ENCODE measurements around the gene VSTM4.

Gene VSTM4

DNA sequence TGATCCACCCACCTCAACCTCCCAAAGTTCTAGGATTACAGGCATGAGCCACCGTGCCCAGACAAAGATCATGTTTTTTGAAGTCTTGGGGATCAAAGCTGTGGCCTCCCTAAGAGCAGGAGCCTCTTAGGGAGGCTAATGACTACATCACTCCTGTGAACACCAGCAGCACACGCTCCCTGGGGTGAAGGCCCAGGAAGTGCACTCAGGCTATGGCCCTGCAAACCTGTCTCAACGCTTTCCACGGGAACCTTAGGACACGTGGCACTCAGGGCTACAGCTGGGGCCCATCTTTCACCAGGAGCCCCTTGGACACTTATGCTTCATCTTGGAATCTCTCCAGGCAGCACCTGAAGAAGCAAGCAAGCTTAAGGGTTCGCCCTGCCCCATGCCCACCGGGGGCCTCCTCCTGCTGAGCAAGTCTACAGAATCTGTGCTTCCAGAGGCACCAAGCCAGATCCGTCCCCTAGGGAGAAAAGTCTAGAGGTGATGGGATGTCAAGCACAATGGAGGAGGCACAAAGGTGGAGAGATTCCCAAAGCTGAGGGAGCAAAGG, 18.4 kb downstream of the VSTM4 start:
- H3K4me1 Mint-ChIP-seq (ENCODE audit: low read depth): no peaks in the 10 kb centered on the region
- H3K9me3 Mint-ChIP-seq (ENCODE audit: low read depth): no peaks in the 10 kb centered on the region
- no peak overlapping the region for H3K4me3 Mint-ChIP-seq
- H3K27me3 Mint-ChIP-seq: peaks cover 2% of the 10 kb centered on the region
- H3K27ac Mint-ChIP-seq: no peak overlapping the region
- no peaks in the 10 kb centered on the region for H3K36me3 Mint-ChIP-seq

GRCh38 chr10:49094646-49095045, 20.7 kb downstream of the VSTM4 start:
- Mint-ChIP-seq H3K4me3 (no peak overlapping the region), H3K27ac (no peak overlapping the region), H3K9me3 (ENCODE audit: low read depth) (no peaks in the 10 kb centered on the region), H3K36me3 (no peaks in the 10 kb centered on the region), H3K27me3 (no peaks in the 10 kb centered on the region), H3K4me1 (ENCODE audit: low read depth) (no peaks in the 10 kb centered on the region)

DNA sequence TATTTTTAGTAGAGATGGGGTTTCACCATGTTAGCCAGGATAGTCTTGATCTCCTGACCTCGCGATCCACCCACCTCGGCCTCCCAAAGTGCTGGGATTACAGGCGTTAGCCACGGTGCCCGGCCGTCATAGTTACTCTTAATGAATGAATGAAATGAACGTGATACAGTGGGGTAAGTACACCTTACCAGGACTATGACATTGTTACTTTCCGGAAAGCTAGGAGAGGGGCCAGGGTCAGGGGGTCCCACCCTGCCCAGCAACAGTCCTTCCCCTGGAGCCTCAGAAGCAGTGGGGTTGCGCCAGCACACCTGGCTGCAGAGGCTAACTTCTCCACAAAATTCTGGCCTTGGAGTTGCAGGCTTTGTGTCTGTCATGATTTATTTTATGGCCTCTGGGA, 21.4 kb downstream of the VSTM4 start:
- no peak overlapping the region for H3K4me3 Mint-ChIP-seq
- H3K9me3 Mint-ChIP-seq (ENCODE audit: low read depth): no peaks in the 10 kb centered on the region
- H3K27me3 Mint-ChIP-seq: no peaks in the 10 kb centered on the region
- H3K27ac Mint-ChIP-seq: no peak overlapping the region
- H3K36me3 Mint-ChIP-seq: no peaks in the 10 kb centered on the region
- H3K4me1 Mint-ChIP-seq (ENCODE audit: low read depth): no peaks in the 10 kb centered on the region

GRCh38 chr10:49092477-49092876, 22.8 kb downstream of the VSTM4 start:
- Mint-ChIP-seq H3K4me1 (ENCODE audit: low read depth) (no peaks in the 10 kb centered on the region), H3K27ac (no peak overlapping the region), H3K4me3 (no peak overlapping the region), H3K9me3 (ENCODE audit: low read depth) (peaks cover 2% of the 10 kb centered on the region), H3K36me3 (no peaks in the 10 kb centered on the region), H3K27me3 (no peaks in the 10 kb centered on the region)

DNA sequence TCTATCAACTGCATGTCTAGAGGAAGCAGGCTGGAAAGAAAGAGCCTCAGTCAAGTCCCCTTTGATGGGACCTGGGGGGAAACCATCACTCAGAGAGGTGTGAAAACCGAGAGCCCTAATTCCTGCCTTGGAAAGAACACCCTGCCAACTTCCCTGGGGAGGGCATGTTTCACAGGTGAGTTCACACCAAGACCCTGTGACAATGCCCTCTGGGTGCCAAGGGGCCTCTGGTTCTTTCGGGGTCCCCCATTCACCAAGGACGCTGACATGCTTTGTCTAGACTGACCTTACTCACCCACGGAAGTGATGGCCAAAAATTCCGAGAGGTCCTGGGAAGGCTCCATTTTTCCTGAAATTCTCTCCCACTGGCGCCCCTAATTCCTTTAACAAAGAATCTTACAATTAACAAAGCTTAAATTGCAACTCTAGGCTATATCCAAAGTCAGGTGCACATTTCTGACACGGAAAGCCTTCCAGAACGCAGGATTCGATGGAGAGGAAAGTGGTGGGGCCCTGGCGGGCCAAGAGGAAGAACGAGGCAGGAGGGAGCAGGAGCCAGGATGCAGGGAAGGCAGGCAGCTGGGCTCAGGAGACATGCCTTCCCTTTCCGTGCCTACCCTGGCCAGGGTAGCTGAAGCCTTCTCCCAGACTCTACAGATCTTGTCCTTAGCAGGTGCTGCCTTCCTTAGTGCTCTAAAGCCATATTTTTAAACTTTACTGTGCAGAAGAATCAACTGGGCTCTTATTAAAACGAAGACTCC, 23.7 kb downstream of the VSTM4 start:
- Mint-ChIP-seq H3K9me3 (ENCODE audit: low read depth) (peaks cover 10% of the 10 kb centered on the region), H3K36me3 (no peaks in the 10 kb centered on the region), H3K27me3 (no peaks in the 10 kb centered on the region), H3K4me1 (ENCODE audit: low read depth) (no peaks in the 10 kb centered on the region), H3K4me3 (no peak overlapping the region), H3K27ac (no peak overlapping the region)

DNA sequence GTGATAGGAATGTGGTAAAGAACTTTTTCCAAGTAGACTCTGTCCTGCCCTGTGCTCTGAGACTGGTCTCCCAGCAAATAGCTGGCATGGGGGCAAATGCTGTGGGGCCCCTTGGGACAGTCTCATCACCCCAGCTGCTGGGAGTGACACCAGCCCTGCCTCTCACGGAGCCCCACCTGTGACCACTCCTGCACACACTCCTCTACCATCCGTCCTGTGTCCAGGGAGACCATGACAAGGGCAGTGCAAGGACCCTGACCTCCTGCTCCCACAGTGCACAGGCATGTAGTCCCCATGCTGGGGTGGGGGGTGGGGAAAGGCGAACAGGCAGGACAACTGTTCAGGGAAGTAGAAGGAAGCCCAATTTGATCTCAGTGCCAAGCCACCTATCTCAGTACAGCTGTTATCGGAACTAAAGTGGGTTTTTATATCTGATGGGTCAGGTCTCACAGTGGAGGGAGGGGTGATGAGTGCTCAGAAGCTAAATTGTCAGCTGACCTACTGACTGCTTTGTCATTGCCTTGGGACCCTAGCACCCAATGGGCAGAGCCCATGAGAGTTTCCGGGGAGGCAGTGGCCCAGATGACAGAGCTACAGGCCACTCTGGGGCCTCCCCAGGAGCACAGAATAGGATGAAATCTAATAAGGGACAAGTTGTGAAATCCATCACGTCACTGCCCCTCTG, 24.5 kb downstream of the VSTM4 start:
- H3K27me3 Mint-ChIP-seq: no peaks in the 10 kb centered on the region
- no peak overlapping the region for H3K4me3 Mint-ChIP-seq
- H3K36me3 Mint-ChIP-seq: no peaks in the 10 kb centered on the region
- H3K9me3 Mint-ChIP-seq (ENCODE audit: low read depth): peaks cover 14% of the 10 kb centered on the region
- H3K27ac Mint-ChIP-seq: no peak overlapping the region
- no peaks in the 10 kb centered on the region for H3K4me1 Mint-ChIP-seq (ENCODE audit: low read depth)

DNA sequence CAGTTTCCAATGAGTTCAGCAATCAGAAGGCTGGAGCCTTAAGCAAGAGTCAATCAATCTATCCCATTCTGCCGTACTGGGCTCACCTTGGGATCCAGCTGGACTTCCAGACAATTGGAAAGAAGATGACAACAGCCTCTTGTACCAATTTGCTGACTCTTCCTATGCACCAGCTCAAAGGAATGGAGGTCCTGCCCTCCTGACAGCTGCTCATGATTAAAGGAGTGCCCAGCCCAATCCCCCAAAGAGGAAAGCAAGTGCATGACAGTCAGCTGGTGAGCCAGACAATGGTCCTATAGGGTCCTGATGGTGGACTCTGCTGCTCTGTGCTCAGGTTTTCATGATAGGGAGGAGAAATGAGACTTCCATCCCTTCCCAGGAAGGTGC, 25.1 kb downstream of the VSTM4 start:
- no peak overlapping the region for H3K27ac Mint-ChIP-seq
- H3K4me3 Mint-ChIP-seq: no peak overlapping the region
- H3K27me3 Mint-ChIP-seq: no peaks in the 10 kb centered on the region
- no peaks in the 10 kb centered on the region for H3K36me3 Mint-ChIP-seq
- H3K9me3 Mint-ChIP-seq (ENCODE audit: low read depth): peaks cover 14% of the 10 kb centered on the region
- H3K4me1 Mint-ChIP-seq (ENCODE audit: low read depth): no peaks in the 10 kb centered on the region

GRCh38 chr10:49089557-49090188, 25.6 kb downstream of the VSTM4 start:
- no peak overlapping the region for H3K4me3 Mint-ChIP-seq
- peaks cover 14% of the 10 kb centered on the region for H3K9me3 Mint-ChIP-seq (ENCODE audit: low read depth)
- no peaks in the 10 kb centered on the region for H3K4me1 Mint-ChIP-seq (ENCODE audit: low read depth)
- no peaks in the 10 kb centered on the region for H3K36me3 Mint-ChIP-seq
- no peak overlapping the region for H3K27ac Mint-ChIP-seq
- no peaks in the 10 kb centered on the region for H3K27me3 Mint-ChIP-seq

GRCh38 chr10:49089152-49089551, 26.2 kb downstream of the VSTM4 start:
- Mint-ChIP-seq H3K27ac (no peak overlapping the region), H3K4me3 (no peak overlapping the region), H3K36me3 (no peaks in the 10 kb centered on the region), H3K9me3 (ENCODE audit: low read depth) (peaks cover 14% of the 10 kb centered on the region), H3K27me3 (no peaks in the 10 kb centered on the region), H3K4me1 (ENCODE audit: low read depth) (no peaks in the 10 kb centered on the region)

DNA sequence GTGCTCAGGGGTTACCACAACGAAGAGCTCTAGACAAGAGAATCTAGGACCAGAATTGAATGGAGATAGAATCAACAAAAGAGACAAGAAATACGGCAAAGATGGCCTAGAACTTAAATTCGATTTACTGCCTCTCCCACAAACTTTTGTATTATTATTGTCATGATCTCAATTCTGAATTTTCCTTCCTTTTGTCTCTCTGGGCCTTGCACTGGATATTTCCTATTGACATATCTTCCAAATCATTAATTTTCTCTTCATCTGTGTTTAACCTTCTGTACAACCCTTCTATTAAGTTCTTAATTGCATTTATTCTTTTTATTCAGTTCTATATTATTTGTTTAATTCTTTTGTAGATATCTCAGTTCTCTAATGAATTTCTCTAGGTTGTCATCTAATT, 28.4 kb downstream of the VSTM4 start:
- Mint-ChIP-seq H3K4me1 (ENCODE audit: low read depth) (no peaks in the 10 kb centered on the region), H3K27me3 (no peaks in the 10 kb centered on the region), H3K9me3 (ENCODE audit: low read depth) (peaks cover 14% of the 10 kb centered on the region), H3K4me3 (no peak overlapping the region), H3K27ac (no peak overlapping the region), H3K36me3 (no peaks in the 10 kb centered on the region)

GRCh38 chr10:49083261-49083660, 32.1 kb downstream of the VSTM4 start:
- H3K4me1 Mint-ChIP-seq (ENCODE audit: low read depth): no peaks in the 10 kb centered on the region
- H3K27me3 Mint-ChIP-seq: no peaks in the 10 kb centered on the region
- H3K4me3 Mint-ChIP-seq: no peak overlapping the region
- no peaks in the 10 kb centered on the region for H3K36me3 Mint-ChIP-seq
- peaks cover 14% of the 10 kb centered on the region for H3K9me3 Mint-ChIP-seq (ENCODE audit: low read depth)
- no peak overlapping the region for H3K27ac Mint-ChIP-seq

DNA sequence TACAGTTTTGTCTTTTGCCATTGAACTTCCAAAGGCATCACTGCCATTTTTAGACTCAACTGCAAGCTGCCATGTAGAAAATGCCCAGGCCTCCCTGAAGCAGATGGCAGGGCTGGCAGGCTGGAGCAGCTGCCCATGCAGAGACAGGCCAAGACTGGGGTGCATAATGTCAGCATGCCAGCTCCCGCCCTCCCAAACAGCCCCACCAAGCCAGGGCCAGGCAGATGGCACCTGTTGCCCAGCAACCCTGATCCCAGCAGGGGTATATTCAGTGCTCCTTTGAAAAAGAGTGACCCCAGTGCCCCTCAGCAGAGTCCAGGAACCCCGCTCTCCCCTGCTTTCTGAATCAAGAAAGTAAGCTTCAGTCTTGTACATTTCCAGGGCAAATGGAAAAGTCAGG, 32.6 kb downstream of the VSTM4 start:
- H3K27me3 Mint-ChIP-seq: no peaks in the 10 kb centered on the region
- H3K27ac Mint-ChIP-seq: no peak overlapping the region
- H3K36me3 Mint-ChIP-seq: no peaks in the 10 kb centered on the region
- H3K9me3 Mint-ChIP-seq (ENCODE audit: low read depth): peaks cover 14% of the 10 kb centered on the region
- H3K4me1 Mint-ChIP-seq (ENCODE audit: low read depth): no peaks in the 10 kb centered on the region
- H3K4me3 Mint-ChIP-seq: no peak overlapping the region

DNA sequence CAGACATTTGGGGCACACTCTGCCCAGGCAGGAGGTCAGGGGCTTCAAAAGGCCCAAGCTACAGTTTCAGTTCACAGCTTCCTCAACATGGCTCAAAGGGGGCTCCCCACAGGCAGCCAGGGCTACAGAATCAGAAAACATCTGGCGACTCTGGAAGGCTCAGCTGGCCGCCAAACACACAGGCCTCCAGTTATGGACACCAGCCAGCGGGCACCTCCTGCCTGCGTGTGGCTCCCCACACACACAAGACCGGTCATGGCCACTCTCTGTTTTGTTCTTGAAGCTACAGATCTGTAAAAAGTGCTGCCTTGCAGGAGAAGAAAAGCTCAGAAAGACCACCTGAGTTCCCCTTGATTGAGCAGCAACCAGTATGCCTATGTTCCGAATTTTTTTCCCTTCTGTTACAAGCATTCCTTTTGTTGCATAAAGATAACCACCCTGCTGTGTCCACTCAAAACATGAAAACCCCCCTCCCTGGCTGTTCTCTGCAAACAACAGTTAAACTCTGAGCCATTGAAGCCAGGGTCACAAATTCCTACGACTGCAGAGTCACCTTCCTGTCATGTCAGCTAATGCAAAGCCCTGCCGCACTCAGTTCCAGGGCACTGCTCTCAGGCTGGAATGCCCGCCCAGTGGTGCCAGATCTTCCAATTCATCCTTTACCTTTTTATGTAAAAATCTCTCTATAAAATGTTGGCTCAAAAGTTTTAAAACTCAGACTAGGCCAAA, 33.6 kb downstream of the VSTM4 start:
- peaks cover 2% of the 10 kb centered on the region for H3K27me3 Mint-ChIP-seq
- H3K9me3 Mint-ChIP-seq (ENCODE audit: low read depth): peaks cover 5% of the 10 kb centered on the region
- H3K27ac Mint-ChIP-seq: no peak overlapping the region
- no peaks in the 10 kb centered on the region for H3K36me3 Mint-ChIP-seq
- H3K4me1 Mint-ChIP-seq (ENCODE audit: low read depth): no peaks in the 10 kb centered on the region
- no peak overlapping the region for H3K4me3 Mint-ChIP-seq

DNA sequence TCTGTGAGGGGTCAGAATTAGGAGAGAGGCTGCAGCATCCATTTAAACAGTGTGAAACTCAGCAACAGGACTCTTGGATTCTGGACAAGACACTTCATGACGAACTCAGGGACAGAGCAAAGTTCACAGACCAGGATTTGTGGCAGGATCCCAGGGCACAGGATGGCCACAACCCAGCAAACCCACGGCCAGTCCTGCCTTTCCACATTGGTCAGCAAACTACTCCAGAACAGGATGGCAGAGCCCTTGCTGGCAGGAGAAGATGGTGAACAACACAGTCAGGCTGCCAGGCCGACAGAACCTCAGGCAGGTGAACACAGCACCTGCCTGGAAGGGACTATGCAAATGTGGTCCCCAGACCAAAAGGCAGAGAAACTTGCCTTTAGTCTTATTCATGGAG, 34.4 kb downstream of the VSTM4 start:
- Mint-ChIP-seq H3K9me3 (ENCODE audit: low read depth) (no peaks in the 10 kb centered on the region), H3K4me1 (ENCODE audit: low read depth) (no peaks in the 10 kb centered on the region), H3K27ac (no peak overlapping the region), H3K4me3 (no peak overlapping the region), H3K36me3 (no peaks in the 10 kb centered on the region), H3K27me3 (peaks cover 4% of the 10 kb centered on the region)

DNA sequence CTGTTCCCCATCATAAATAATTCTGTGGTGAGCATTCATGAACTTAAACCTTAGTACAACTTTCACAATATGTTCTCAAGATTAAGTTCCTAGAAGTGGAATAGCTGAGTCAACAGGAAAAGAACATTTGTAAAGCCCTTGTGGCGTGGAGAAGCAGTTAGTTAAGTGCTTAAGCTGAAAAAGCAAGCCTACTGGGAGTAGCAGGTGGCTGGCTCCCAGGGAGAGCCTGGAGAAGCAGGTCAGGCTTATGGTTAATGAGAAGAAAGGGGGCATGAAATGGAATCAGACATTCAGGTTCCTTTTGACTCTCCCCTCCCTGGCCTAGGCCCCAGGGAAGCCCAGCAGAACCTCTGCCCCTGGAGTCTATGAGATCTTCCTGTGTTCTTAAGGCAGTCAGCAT, 35.3 kb downstream of the VSTM4 start:
- no peak overlapping the region for H3K4me3 Mint-ChIP-seq

More for the DNA sequence above, 35.3 kb downstream of the VSTM4 start:
- Mint-ChIP-seq H3K27ac (no peak overlapping the region), H3K4me1 (ENCODE audit: low read depth) (no peaks in the 10 kb centered on the region), H3K27me3 (peaks cover 5% of the 10 kb centered on the region), H3K9me3 (ENCODE audit: low read depth) (no peaks in the 10 kb centered on the region), H3K36me3 (no peaks in the 10 kb centered on the region)
